Measurements from ENCODE around the gene LDLRAD2.

Gene LDLRAD2

DNA sequence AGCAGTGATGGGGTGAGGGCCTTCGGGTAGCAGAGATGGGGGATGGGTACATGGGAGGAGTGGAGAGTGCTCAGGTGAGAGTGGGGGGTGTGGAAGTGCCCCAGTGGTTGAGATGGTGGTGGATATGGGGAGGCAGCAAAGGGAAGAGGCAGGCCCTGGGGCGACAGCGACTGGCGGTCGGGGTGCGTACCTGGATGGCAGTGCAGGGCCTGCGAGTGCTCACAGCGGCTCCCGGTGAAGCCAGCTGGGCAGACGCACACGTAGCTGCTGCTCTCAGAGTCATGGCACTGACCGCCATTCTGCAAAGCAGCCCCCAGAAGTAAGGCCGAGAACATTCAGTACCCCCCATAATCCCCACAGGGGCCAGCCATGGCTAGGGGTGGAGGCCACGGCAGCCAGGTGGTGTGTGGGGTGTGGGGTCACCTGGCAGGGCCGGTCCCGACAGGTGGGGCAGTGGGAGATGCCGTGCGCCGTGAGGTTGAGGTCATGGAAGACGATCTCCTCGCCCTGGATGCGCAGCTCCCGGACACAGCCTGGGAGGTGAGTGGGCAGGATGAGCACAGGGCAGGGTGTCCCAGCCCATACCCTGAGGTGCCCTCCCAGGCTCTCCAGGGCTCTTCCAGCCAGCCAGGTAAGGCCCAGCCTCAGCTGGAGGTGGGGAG, 18.9 kb downstream of the LDLRAD2 start:
- H3K36me3 ChIP-seq (ENCODE audit: control insufficient read depth, insufficient read depth, low read length) = peaks cover 12% of the 10 kb centered on the region
- no peaks in the 10 kb centered on the region for H3K4me1 ChIP-seq (ENCODE audit: control insufficient read depth, insufficient read depth, low read length)
- H3K27me3 ChIP-seq (ENCODE audit: control insufficient read depth, insufficient read depth, low read length) = no peaks in the 10 kb centered on the region
- no peak overlapping the region for H3K9ac ChIP-seq (ENCODE audit: low read length)
- H3K9me3 ChIP-seq (ENCODE audit: control insufficient read depth, low read length) = no peaks in the 10 kb centered on the region
- H3K4me3 ChIP-seq (ENCODE audit: low read length) = no peak overlapping the region

DNA sequence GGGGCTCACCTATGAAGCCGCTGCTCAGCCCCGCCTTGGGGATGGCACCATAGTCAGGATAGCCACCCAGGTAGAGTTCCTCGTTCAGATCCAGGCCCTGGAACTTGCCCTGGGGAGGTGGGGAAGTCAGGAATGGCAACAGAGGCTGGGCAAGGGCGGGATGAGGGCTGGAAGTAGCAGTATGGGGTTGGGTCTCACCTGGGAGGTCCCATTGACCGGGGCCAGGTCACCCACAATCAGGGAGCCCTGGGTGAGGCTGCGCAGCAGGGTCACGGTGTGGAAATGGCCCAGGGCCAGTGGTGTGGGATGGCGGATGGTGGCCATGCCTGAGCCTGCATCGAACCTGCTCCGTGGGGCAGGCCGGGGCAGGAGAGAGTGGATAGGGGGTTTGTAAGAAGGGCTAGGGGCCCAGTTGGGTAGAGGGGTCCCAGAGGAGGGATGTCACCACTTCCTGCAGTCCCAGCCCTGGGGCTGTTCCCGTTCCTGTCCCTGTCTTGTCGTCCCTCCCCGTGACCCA, 19.4 kb downstream of the LDLRAD2 start:
- H3K36me3 ChIP-seq (ENCODE audit: control insufficient read depth, insufficient read depth, low read length) = peaks cover 12% of the 10 kb centered on the region
- H3K4me3 ChIP-seq (ENCODE audit: low read length) = no peak overlapping the region
- no peaks in the 10 kb centered on the region for H3K9me3 ChIP-seq (ENCODE audit: control insufficient read depth, low read length)
- no peaks in the 10 kb centered on the region for H3K27me3 ChIP-seq (ENCODE audit: control insufficient read depth, insufficient read depth, low read length)
- H3K4me1 ChIP-seq (ENCODE audit: control insufficient read depth, insufficient read depth, low read length) = no peaks in the 10 kb centered on the region
- H3K9ac ChIP-seq (ENCODE audit: low read length) = no peak overlapping the region

DNA sequence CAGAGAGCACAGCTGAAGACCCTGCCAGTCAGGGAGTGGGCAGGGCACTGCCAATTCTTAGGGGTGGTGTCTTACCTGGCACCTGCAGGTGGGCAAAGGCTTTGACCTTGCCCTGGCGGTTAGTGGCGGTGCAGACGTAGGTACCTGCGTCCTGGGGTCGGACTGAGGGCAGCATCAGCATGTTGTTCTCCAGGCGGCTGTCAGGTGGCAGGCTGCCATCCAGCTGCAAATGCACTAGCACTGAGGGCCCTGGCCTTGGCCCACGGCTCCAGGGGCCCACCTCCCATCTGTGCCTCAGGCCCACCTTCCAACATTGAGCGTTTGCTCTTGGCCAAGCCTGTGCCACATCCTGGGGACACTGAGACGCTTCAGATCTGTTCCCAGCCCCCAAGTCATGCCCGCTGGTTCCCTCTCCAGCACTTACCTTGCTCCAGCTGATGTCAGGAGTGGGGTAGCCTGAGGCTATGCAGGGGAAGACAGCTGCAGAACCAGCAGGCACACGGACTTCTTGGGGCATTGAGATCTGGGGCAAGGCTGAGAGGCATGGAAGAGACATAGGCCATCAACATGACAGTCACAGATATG, 21.4 kb downstream of the LDLRAD2 start:
- Histone ChIP-seq H3K4me3 (ENCODE audit: low read length) (no peak overlapping the region), H3K27me3 (ENCODE audit: control insufficient read depth, insufficient read depth, low read length) (no peaks in the 10 kb centered on the region), H3K9ac (ENCODE audit: low read length) (no peak overlapping the region), H3K36me3 (ENCODE audit: control insufficient read depth, insufficient read depth, low read length) (peaks cover 9% of the 10 kb centered on the region), H3K4me1 (ENCODE audit: control insufficient read depth, insufficient read depth, low read length) (no peaks in the 10 kb centered on the region), H3K9me3 (ENCODE audit: control insufficient read depth, low read length) (no peaks in the 10 kb centered on the region)

DNA sequence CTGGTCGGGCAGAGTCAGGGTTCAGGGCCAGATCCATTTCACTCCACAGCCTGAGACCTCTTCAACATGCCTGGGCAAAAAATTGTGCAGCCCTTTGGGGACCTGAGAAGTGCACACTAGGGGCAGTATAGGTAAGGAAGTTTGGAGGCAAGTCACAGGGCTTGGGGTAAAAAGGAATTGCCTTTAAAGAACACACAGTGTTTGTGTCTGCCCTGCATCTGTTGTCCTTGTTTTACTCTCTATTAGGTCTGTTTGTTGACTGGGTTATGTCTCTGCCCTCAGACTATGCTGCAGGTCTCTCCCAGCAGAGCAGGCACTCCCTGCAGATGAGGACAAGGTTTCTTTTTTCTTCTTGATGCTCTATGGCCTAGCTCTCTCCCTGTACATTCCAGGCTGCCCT, 22.0 kb downstream of the LDLRAD2 start:
- H3K9me3 ChIP-seq (ENCODE audit: control insufficient read depth, low read length) = no peaks in the 10 kb centered on the region
- H3K9ac ChIP-seq (ENCODE audit: low read length) = no peak overlapping the region
- H3K27me3 ChIP-seq (ENCODE audit: control insufficient read depth, insufficient read depth, low read length) = no peaks in the 10 kb centered on the region
- H3K4me1 ChIP-seq (ENCODE audit: control insufficient read depth, insufficient read depth, low read length) = no peaks in the 10 kb centered on the region
- peaks cover 9% of the 10 kb centered on the region for H3K36me3 ChIP-seq (ENCODE audit: control insufficient read depth, insufficient read depth, low read length)
- H3K4me3 ChIP-seq (ENCODE audit: low read length) = no peak overlapping the region

DNA sequence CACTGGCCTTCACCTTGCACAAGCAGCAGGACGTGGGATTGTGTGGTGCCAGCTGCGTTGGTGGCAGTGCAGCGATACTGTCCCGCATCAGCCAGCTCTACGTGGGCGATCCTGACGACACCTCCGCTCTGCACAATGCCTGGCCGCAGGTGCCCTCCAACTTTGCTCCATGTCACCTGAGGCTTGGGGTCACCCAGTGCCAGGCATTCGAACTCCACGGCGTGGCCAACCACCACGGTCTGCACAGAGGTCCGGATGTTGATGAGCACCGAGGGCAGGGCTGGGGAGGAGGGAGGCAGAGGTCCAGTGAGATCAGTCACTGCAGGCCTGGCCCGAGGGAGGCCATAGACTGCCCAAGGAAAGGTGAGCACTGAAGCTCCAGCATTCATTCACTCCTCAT, 22.6 kb downstream of the LDLRAD2 start:
- H3K9me3 ChIP-seq (ENCODE audit: control insufficient read depth, low read length) = no peaks in the 10 kb centered on the region
- H3K9ac ChIP-seq (ENCODE audit: low read length) = no peak overlapping the region
- H3K4me1 ChIP-seq (ENCODE audit: control insufficient read depth, insufficient read depth, low read length) = no peaks in the 10 kb centered on the region
- no peak overlapping the region for H3K4me3 ChIP-seq (ENCODE audit: low read length)
- no peaks in the 10 kb centered on the region for H3K27me3 ChIP-seq (ENCODE audit: control insufficient read depth, insufficient read depth, low read length)
- H3K36me3 ChIP-seq (ENCODE audit: control insufficient read depth, insufficient read depth, low read length) = peaks cover 9% of the 10 kb centered on the region

- Histone ChIP-seq H3K9ac (ENCODE audit: low read length) (no peak overlapping the region), H3K9me3 (ENCODE audit: control insufficient read depth, low read length) (no peaks in the 10 kb centered on the region), H3K27me3 (ENCODE audit: control insufficient read depth, insufficient read depth, low read length) (no peaks in the 10 kb centered on the region), H3K4me3 (ENCODE audit: low read length) (no peak overlapping the region), H3K36me3 (ENCODE audit: control insufficient read depth, insufficient read depth, low read length) (peaks cover 11% of the 10 kb centered on the region), H3K4me1 (ENCODE audit: control insufficient read depth, insufficient read depth, low read length) (no peaks in the 10 kb centered on the region)
These were observed 23.9 kb downstream of the LDLRAD2 start for GRCh38 chr1:21836010-21836409.

DNA sequence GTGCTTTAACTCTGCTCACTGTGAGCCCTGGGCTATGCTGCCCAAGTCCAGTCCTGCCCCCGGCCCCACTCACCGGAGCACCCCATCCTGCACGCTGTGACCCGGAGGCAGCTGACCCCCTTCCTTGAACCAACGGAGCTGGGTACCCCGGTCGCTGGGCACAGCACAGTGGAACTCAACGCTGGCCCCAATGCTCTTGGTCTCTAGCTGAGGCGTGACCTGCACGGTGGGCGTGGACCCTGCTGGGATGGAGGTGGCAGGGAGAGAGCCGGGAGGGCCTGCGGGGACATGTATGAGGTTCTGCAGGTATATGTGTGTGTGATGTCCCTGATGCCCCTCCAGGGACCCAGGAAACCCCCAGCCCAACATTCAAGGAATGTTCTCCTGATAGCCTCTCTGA, 24.7 kb downstream of the LDLRAD2 start:
- no peaks in the 10 kb centered on the region for H3K9me3 ChIP-seq (ENCODE audit: control insufficient read depth, low read length)
- peaks cover 19% of the 10 kb centered on the region for H3K36me3 ChIP-seq (ENCODE audit: control insufficient read depth, insufficient read depth, low read length)
- H3K4me1 ChIP-seq (ENCODE audit: control insufficient read depth, insufficient read depth, low read length) = no peaks in the 10 kb centered on the region
- no peaks in the 10 kb centered on the region for H3K27me3 ChIP-seq (ENCODE audit: control insufficient read depth, insufficient read depth, low read length)
- H3K9ac ChIP-seq (ENCODE audit: low read length) = no peak overlapping the region
- no peak overlapping the region for H3K4me3 ChIP-seq (ENCODE audit: low read length)

GRCh38 chr1:21837476-21837875, 25.4 kb downstream of the LDLRAD2 start:
- Histone ChIP-seq H3K36me3 (ENCODE audit: control insufficient read depth, insufficient read depth, low read length) (peaks cover 19% of the 10 kb centered on the region), H3K9me3 (ENCODE audit: control insufficient read depth, low read length) (no peaks in the 10 kb centered on the region), H3K27me3 (ENCODE audit: control insufficient read depth, insufficient read depth, low read length) (no peaks in the 10 kb centered on the region), H3K4me3 (ENCODE audit: low read length) (no peak overlapping the region), H3K9ac (ENCODE audit: low read length) (no peak overlapping the region), H3K4me1 (ENCODE audit: control insufficient read depth, insufficient read depth, low read length) (no peaks in the 10 kb centered on the region)

DNA sequence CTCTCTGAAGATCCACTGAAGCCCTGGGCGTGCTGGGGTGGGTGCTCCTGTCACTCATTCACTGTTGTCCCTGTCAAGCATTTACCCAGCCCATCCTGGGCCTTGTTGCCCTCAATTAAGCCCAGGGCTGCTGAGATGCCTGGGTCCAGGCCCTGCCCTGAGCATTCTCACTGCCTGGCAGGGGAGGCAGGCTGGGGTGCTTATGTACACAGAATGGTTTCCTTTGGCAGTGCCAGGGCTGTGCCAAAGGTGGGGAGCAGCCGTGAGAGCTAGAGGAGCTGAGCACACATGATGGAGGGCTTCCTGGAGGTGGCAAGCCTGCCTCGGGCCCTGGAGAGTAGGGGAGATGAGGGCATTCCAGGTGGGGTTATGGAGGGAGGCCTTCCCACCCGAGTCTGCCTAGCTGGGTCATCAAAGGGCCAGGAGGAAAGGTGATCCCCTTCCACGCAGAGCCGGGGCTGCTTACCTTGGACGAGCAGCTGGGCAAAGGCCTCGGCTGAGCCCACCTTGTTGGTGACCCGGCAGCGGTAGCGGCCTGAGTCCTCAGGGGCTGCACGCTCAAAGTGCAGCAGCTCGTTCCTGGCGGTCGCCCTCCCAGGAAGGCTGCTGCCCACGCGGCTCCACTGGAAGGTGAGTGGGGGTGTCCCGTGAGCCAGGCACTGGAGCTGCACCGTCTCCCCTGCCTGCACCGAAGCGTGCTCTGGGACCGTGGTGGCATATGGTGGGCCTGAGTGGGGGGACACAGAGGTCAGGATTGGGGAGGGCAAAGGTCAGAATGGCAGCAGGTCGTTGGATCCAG, 26.5 kb downstream of the LDLRAD2 start:
- Histone ChIP-seq H3K4me1 (ENCODE audit: control insufficient read depth, insufficient read depth, low read length) (no peaks in the 10 kb centered on the region), H3K4me3 (ENCODE audit: low read length) (no peak overlapping the region), H3K36me3 (ENCODE audit: control insufficient read depth, insufficient read depth, low read length) (peaks cover 14% of the 10 kb centered on the region), H3K9me3 (ENCODE audit: control insufficient read depth, low read length) (no peaks in the 10 kb centered on the region), H3K9ac (ENCODE audit: low read length) (no peak overlapping the region), H3K27me3 (ENCODE audit: control insufficient read depth, insufficient read depth, low read length) (no peaks in the 10 kb centered on the region)

DNA sequence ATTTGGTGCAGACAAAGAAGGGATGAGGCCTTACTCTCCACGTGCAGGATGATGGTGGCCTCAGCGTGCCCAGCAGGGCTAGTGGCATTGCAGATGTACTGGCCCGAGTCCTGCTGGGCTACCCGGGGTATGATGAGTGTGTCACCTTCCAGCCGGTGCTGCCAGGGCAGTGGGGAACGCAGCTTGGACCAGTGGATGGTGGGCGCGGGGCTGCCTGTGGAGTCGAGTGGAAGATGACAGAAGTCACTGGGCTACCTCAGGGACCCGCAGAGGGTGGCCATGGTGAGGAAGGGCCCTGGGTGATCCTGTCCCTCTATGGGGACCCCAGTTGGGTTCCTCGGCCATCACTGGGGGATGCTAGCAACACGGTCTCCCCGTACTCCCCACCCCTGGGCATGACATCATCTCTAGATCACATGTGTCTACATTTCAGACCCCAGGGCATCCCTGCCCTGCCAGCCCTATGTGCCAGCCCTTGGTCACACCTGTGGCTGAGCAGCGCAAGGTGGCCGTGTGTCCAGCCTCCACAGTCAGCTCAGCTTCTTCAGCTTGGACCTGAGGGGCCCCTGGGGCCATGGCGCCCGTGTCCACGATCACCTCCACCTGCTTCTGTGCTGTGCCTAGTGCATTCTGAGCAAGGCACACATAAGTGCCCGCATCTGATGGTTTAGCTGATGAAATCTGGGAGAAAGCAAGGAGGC, 27.4 kb downstream of the LDLRAD2 start:
- Histone ChIP-seq H3K9ac (ENCODE audit: low read length) (no peak overlapping the region), H3K36me3 (ENCODE audit: control insufficient read depth, insufficient read depth, low read length) (peaks cover 14% of the 10 kb centered on the region), H3K4me1 (ENCODE audit: control insufficient read depth, insufficient read depth, low read length) (no peaks in the 10 kb centered on the region), H3K27me3 (ENCODE audit: control insufficient read depth, insufficient read depth, low read length) (no peaks in the 10 kb centered on the region), H3K4me3 (ENCODE audit: low read length) (no peak overlapping the region), H3K9me3 (ENCODE audit: control insufficient read depth, low read length) (no peaks in the 10 kb centered on the region)

- Histone ChIP-seq H3K36me3 (ENCODE audit: control insufficient read depth, insufficient read depth, low read length) (peaks cover 14% of the 10 kb centered on the region), H3K9ac (ENCODE audit: low read length) (no peak overlapping the region), H3K27me3 (ENCODE audit: control insufficient read depth, insufficient read depth, low read length) (no peaks in the 10 kb centered on the region), H3K4me3 (ENCODE audit: low read length) (no peak overlapping the region), H3K4me1 (ENCODE audit: control insufficient read depth, insufficient read depth, low read length) (no peaks in the 10 kb centered on the region), H3K9me3 (ENCODE audit: control insufficient read depth, low read length) (no peaks in the 10 kb centered on the region)
These were observed 28.9 kb downstream of the LDLRAD2 start for GRCh38 chr1:21840981-21841380.
